ENCODE measurements around the gene MFNG. TPM values are rescaled to one million over a fixed set of nuclear protein-coding genes. Genes with fewer than 3 reads are reported as not detected.

MFNG gene
- total RNA-seq, 1 experiment from 2014 or later: 0.17 TPM

GRCh38 chr22:37427135-37427710, 59.0 kb downstream of the MFNG start, which contains the start of gene ELFN2:
TSS of gene ELFN2 (minus strand) at chr22:37427479. CDS start at chr22:37375534, 51,945 bp downstream.
- no peak for DNase-seq (ENCODE audit: low read depth)

- no peak for DNase-seq (ENCODE audit: low read depth)
These were observed 59.5 kb downstream of the MFNG start for GRCh38 chr22:37426706-37427134.

GRCh38 chr22:37425800-37426705, 60.1 kb downstream of the MFNG start:
- peak; percentile 28 for DNase-seq (ENCODE audit: low read depth)

GRCh38 chr22:37425369-37425768, 60.8 kb downstream of the MFNG start:
- no peak for DNase-seq (ENCODE audit: low read depth)

- DNase-seq (ENCODE audit: low read depth): no peak
These were observed 62.9 kb downstream of the MFNG start for GRCh38 chr22:37423283-37423682.

- DNase-seq (ENCODE audit: low read depth): no peak
These were observed 64.7 kb downstream of the MFNG start for GRCh38 chr22:37421468-37421877.

GRCh38 chr22:37420686-37421467, 65.3 kb downstream of the MFNG start:
- peak; percentile 11 for DNase-seq (ENCODE audit: low read depth)

GRCh38 chr22:37419969-37420685, 66.1 kb downstream of the MFNG start:
- no peak for DNase-seq (ENCODE audit: low read depth)

- no peak for DNase-seq (ENCODE audit: low read depth)
These were observed 66.7 kb downstream of the MFNG start for GRCh38 chr22:37419370-37419968.

Other genes with a start within 250 kb of the MFNG start
- gene RAC2, start 242.1 kb downstream of the MFNG start, total RNA-seq (2014; rRNA removed): 0.69 and 1.1 TPM in 2 replicates
- gene CYTH4, start 203.9 kb downstream of the MFNG start, total RNA-seq (2014; rRNA removed): not detected in 2 replicates
- gene ELFN2, start 58.9 kb downstream of the MFNG start, total RNA-seq (2014; rRNA removed): 0.17 and 0.32 TPM in 2 replicates
- 22.4 and 23.0 TPM in 2 replicates for gene CARD10, start 33.0 kb upstream of the MFNG start, total RNA-seq (2014; rRNA removed)
- gene CDC42EP1, start 74.1 kb upstream of the MFNG start, total RNA-seq (2014; rRNA removed): 49.0 and 52.9 TPM in 2 replicates
- gene LGALS2, start 93.7 kb upstream of the MFNG start, total RNA-seq (2014; rRNA removed): not detected in 2 replicates
- 53.3 and 58.4 TPM in 2 replicates for gene GGA1, start 122.5 kb upstream of the MFNG start, total RNA-seq (2014; rRNA removed)
- gene SH3BP1, start 153.3 kb upstream of the MFNG start, total RNA-seq (2014; rRNA removed): 1.7 and 3.5 TPM in 2 replicates
- gene PDXP, start 172.3 kb upstream of the MFNG start, total RNA-seq (2014; rRNA removed): 38.7 and 45.1 TPM in 2 replicates
- gene LGALS1, start 189.3 kb upstream of the MFNG start, total RNA-seq (2014; rRNA removed): 5,161 and 10,139 TPM in 2 replicates
- 45.1 and 53.9 TPM in 2 replicates for gene NOL12, start 200.0 kb upstream of the MFNG start, total RNA-seq (2014; rRNA removed)
- gene TRIOBP, start 210.7 kb upstream of the MFNG start, total RNA-seq (2014; rRNA removed): 128 and 137 TPM in 2 replicates

All from LHCN-M2 (cell line).